HG02943 (cell line): Measurements from ENCODE around the gene TNIK.
"Not testable (repeated sequence)": the region's sequence is repeated elsewhere in the genome, so short reads cannot be mapped to it uniquely, and the experiment has no call there.

ENCODE experiments used
- ATAC-seq: cut with Tn5 transposase; IDR thresholded peaks from one replicate; pipeline ENCODE4 v1.9.1; 2021; ENCODE audit warnings: mild to moderate bottlenecking, low read depth, moderate library complexity; ENCODE audit not compliant: unreplicated experiment

The TNIK gene

GRCh38 chr3:171390051-171390941 lies 69.9 kb downstream of the TNIK start:
- ATAC-seq = no peak

DNA sequence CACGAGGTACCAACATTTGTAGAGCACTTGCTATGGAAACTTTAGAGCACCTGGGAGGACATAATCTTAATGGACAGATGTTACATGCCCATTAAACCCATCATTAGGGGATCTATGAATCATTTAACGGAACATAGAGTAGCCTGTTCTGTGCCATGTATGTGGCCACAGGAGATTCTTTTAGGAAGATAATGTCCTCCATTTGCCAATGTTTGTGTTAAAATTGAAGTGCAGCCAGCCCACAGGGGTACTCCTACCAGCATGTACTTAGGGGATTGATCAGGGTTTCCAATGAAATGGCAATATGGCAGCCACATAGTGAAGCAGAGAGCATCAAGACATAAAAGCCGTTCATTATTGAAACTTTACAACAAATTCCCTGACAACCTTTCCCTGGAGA lies 70.7 kb downstream of the TNIK start:
- ATAC-seq = no peak

GRCh38 chr3:171388527-171388926 lies 71.7 kb downstream of the TNIK start:
- no peak for ATAC-seq

DNA sequence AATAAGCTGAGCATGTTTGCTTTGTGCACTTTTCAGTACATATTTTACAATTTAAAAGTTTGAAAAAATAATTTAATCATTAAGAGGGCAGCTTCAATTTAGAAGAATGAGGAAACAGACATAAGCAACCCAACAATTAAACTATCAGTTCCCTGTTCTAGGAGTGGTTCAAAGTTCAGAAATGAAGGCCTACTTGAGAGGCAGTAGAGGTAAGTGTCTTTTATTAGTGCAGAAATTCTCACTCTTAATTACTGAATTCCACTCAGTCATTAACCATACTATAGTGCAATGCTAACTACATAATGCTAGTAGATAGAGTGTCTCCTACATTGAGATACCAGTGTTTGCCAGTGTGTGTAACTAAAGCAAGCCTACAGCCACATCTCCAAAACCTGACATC lies 73.1 kb downstream of the TNIK start:
- ATAC-seq = no peak

GRCh38 chr3:171385086-171385485 lies 75.1 kb downstream of the TNIK start:
- ATAC-seq = no peak

GRCh38 chr3:171384101-171384891 lies 75.9 kb downstream of the TNIK start:
- no peak for ATAC-seq

DNA sequence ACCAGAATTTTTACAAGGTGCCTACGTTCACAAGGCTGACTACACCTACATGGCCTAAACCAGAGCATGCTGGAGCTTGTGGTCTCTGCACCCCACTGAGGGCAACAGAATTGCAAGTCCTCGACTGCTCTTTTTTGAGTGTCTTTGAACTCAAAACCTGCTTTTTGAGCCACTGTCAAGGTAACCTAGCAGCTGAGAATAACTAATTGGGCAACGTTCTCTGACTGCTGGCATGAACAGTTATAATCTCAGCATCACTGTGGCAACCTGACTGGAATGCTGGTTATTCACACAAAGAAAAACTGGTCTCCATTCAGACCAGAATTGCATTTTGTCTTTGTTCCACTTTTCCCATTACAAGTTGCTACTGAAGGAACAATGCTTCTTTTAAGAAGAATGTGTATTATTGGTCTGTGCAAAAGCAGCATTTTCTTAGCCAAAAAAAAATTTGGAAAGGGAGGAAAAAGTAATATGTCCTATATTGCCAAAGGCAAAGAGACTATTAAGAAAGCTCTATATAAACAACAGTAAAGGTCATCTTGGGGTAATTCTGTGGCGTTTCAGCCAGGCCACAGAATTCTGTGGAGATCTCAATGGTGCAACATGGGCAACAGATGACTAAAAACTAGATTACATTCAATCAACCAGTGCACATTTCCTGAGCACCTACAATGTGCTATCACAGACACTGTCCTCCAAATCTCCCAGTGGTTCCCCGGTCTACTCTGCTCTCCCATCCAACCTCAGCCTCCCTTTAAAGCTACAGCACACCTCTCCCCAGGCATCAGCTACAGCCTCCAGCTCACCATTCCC lies 76.8 kb downstream of the TNIK start:
- ATAC-seq = no peak

DNA sequence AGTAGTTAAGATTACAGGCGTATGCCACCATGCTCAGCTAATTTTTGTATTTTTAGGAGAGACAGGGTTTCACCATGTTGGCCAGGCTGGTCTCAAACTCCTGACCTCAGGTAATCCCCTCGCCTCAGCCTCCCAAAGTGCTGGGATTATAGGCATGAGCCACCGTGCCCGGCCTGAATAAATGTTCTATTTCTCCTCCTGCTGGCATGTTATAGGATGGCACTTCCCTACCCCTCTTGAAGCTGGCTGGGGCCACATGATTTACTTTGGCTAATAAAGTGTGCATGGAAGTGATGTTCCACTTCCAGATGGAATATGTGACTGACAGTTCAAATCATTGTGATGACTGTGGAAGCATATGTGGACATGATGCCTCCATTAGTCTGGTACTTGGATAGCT lies 77.9 kb downstream of the TNIK start:
- ATAC-seq = not testable (repeated sequence)

GRCh38 chr3:171380711-171381425 lies 79.3 kb downstream of the TNIK start:
- ATAC-seq = no peak

- no peak for ATAC-seq
Observed at GRCh38 chr3:171379961-171380483, 80.2 kb downstream of the TNIK start.

GRCh38 chr3:171379281-171379680 lies 80.9 kb downstream of the TNIK start:
- ATAC-seq = no peak

GRCh38 chr3:171378586-171378985 lies 81.6 kb downstream of the TNIK start:
- no peak for ATAC-seq

DNA sequence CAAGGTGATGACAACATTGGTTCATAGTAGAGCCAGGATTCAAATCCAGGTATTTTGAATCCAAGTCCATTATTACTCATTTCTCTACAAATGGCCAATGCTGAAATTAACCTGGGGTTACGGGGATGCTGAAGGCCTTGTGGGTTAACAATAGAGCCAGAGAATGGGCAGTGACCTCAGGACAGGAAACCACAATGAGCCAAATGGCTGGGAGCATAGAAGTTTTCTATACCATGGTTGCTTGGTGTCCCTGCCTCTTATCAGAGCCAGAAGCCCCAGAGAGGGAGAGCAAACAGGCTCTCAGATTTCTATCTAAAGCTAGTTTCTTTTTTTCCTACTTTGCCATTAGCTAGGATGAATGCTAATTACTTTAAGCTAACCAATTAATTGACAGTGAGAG lies 82.3 kb downstream of the TNIK start:
- no peak for ATAC-seq

- no peak for ATAC-seq
Observed at GRCh38 chr3:171376596-171376947, 83.6 kb downstream of the TNIK start.

DNA sequence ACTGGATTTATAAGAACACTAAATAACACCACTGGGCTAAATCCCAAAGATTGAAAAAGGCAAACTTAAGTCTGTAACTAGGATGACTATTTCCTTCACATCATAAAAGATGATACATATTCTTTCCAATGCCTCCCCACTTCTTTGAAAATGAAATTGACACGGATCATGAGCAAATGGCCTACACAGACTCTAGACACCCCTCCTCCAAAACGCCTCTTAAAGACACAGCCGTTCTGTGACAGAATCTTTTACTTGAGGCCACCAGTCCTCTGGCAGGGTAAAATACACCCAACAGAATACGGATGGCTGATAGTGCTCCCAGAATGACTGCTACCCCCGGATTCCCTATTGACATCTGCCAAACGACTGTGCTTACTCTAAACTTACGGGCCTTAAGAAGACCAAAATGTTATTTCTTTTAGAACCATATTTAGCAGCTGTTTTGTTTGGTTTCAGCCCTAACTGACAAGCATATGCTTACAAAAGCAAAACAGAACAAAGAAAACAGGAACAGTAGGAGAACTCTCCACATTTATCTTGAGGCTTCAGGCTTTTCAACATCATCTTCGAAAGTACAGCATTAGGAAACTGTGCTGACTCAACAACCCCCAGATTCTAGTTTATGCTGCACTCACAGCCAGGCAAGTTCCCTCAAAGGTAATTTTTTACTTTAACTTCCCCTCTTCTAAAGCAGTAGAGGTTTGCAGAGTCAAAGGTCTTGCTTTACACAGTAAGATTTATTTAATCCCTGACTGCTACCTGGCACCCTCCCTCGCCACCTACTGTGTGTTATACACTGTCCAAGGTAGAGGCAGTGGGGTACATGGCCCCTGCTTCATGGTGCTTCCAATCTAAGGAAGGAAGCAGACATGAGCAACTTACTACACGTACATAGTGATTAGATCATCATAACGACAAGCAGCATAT lies 84.3 kb downstream of the TNIK start:
- ATAC-seq = no peak

DNA sequence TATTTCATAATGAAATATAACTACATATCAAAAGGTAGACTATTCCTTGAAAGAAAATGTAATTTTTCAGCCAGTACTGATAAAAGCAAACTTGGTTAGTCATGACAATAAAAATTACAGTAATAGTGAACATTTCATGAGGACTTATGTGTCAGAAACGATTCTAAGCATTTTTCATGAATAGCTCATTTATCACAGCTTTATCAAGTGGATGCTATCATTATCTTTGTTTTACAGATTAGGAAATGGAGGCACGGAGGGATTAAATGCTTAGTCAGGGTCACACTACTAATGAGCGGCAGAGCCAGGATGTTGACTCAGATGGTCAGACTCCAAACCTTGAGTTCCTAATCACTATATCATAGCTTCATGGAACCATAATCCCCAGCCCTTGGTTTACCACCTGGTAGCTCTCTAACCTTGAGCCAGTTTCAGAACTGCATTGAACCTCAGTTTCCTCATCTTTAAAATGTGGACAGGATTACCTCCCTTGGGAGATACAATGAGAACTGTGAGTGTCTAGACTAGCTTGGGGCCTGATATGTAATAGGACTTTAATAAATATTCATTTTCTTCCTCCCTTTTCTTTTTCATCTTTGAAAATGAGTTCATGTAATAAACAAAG lies 85.4 kb downstream of the TNIK start:
- ATAC-seq = no peak

- no peak for ATAC-seq
Observed at GRCh38 chr3:171374260-171374659, 85.9 kb downstream of the TNIK start.

DNA sequence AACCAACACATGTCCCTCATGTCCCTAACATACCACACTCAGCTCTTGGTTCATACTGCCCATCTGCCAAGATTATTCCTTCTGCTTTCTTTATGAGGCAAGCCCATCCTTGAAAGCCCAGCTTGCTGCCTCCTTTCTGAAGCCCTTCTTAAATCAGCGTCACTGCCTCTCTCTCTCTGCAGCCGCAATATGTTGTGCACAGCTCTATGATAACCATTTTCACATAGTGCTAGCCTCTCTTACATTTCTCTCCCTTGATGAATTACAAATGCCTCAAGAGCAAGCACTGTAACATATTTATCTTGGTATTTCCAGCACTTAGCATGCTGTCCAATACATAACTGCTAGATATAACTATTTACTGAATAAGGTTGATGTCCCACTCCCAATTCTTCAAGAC lies 86.5 kb downstream of the TNIK start:
- ATAC-seq = no peak

- ATAC-seq = no peak
Observed at GRCh38 chr3:171372694-171373093, 87.5 kb downstream of the TNIK start.
